HepG2 (cell line): ENCODE data around the gene SCARF1. TPM values are rescaled to one million over a fixed set of nuclear protein-coding genes. Genes with fewer than 3 reads are reported as not detected.

Source experiments
- ATAC-seq: fragments of 200-7000 bp; cut with Tn5 transposase; 3 replicates; pipeline ENCODE4 v1.9.1; 2020; ENCODE audit warnings: mild to moderate bottlenecking, moderate library complexity
- BruUV-seq: library from RNA; stranded (reverse); fragments of 400-500 nt; replicated peaks from 2 replicates; lab custom pipeline; 2021; lab: Mats Ljungman, UMichigan
- CTCF ChIA-PET: fragments of 300-600 bp; formaldehyde crosslinking; extraction: SDS; loops from one replicate; lab custom pipeline; 2021; ENCODE audit warnings: low total read pairs, inconsistent platforms, low intra/inter-chr PET ratio; lab: Yijun Ruan, JAX
- POLR2A ChIA-PET: fragments of 350-600 bp; sonication (Branson Sonifier 250); formaldehyde crosslinking; loops from one replicate; lab custom pipeline; 2020; ENCODE audit warnings: antibody characterized with exemption, inconsistent platforms; lab: Yijun Ruan, JAX
- DNase-seq: peaks from one replicate; pipeline ENCODE4 v3.0.0-alpha.2; 2015; ENCODE audit warnings: low spot score
- FAIRE-seq: peaks from 3 replicates; lab custom pipeline; 2011; peaks lifted over from hg19 to GRCh38; lab: Jason Lieb, UNC
- H2AFZ ChIP-seq: one replicate; pipeline ENCODE4 v1.6.1; 2011; ENCODE audit warnings: low read length, inconsistent platforms
- H3K27ac ChIP-seq: fragments of 300-600 bp; 3 replicates; pipeline ENCODE4 v1.8.0; 2011; ENCODE audit warnings: mixed run types, mild to moderate bottlenecking, mixed read lengths, low read length, inconsistent platforms; ENCODE audit not compliant: insufficient read depth; ENCODE audit errors: extremely low read length
- H3K27me3 ChIP-seq, 2 experiments: fragments of 200-600 bp in 1 of 2; 2 replicates in 1 of 2; 3 replicates in 1 of 2; pipeline versions ENCODE4 v1.6.0 to v1.8.0; 2011; ENCODE audit warnings: low read length in 2 of 2, mild to moderate bottlenecking in 2 of 2, moderate library complexity in 2 of 2, inconsistent platforms in 1 of 2; ENCODE audit not compliant: insufficient read depth in 2 of 2, control insufficient read depth in 1 of 2
- H3K36me3 ChIP-seq, 2 experiments: fragments of 200-600 bp in 1 of 2; replicated peaks in 1 of 2; 2 replicates in 1 of 2; 3 replicates in 1 of 2; pipeline versions ENCODE4 v1.5.1 to v1.8.0; 2011; ENCODE audit warnings: low read length in 2 of 2, inconsistent platforms in 1 of 2; ENCODE audit not compliant: insufficient read depth in 2 of 2, control insufficient read depth in 1 of 2
- H3K4me1 ChIP-seq: 2 replicates; pipeline ENCODE4 v1.5.1; 2012; ENCODE audit warnings: low read length, inconsistent platforms; ENCODE audit not compliant: insufficient read depth
- H3K4me2 ChIP-seq: 2 replicates; pipeline ENCODE4 v1.6.0; 2011; ENCODE audit warnings: low read depth, low read length, inconsistent platforms
- H3K4me3 ChIP-seq, 3 experiments: fragments of 200-600 bp in 1 of 3; sonication (generic), shearing (Covaris generic) in 1 of 3; replicated peaks in 1 of 3; 2 replicates each; pipeline ENCODE4 v1.5.1; 2011 to 2016; ENCODE audit warnings: low read length in 3 of 3, inconsistent platforms in 2 of 3, low read depth in 2 of 3, mild to moderate bottlenecking in 2 of 3, control low read depth in 1 of 3, mixed read lengths in 1 of 3; ENCODE audit not compliant: insufficient read depth in 1 of 3
- H3K79me2 ChIP-seq: one replicate; pipeline ENCODE4 v1.6.1; 2011; ENCODE audit warnings: low read length, inconsistent platforms; ENCODE audit not compliant: insufficient read depth
- H3K9ac ChIP-seq: 2 replicates; pipeline ENCODE4 v1.6.0; 2011; ENCODE audit warnings: mild to moderate bottlenecking, low read depth, low read length, inconsistent platforms; ENCODE audit not compliant: insufficient read depth
- H3K9me3 ChIP-seq: 2 replicates; pipeline ENCODE4 v1.5.1; 2012; ENCODE audit warnings: mild to moderate bottlenecking, low read length
- H4K20me1 ChIP-seq: 2 replicates; pipeline ENCODE4 v1.6.0; 2011; ENCODE audit warnings: inconsistent platforms, mild to moderate bottlenecking, low read length, moderate library complexity; ENCODE audit not compliant: insufficient read depth
- MED13 ChIP-seq: sonication (generic); formaldehyde crosslinking; IDR thresholded peaks from 2 replicates; pipeline ENCODE4 v1.5.0; 2020; ENCODE audit warnings: missing genetic modification reagents
- NONO ChIP-seq, 2 experiments: fragments of 450-650 bp in 1 of 2; sonication (generic) in 1 of 2; formaldehyde crosslinking in 1 of 2; IDR thresholded peaks in 1 of 2; conservative IDR thresholded peaks in 1 of 2; 2 replicates each; pipeline versions ENCODE4 v1.6.1 to v1.8.0; 2017 to 2022; ENCODE audit warnings: mild to moderate bottlenecking in 1 of 2, missing genetic modification reagents in 1 of 2, moderate library complexity in 1 of 2
- RELA ChIP-seq: sonication (generic); formaldehyde crosslinking; IDR thresholded peaks from 2 replicates; pipeline ENCODE4 v1.4.0; 2020; ENCODE audit warnings: missing genetic modification reagents
- TOE1 ChIP-seq: sonication (generic); formaldehyde crosslinking; IDR thresholded peaks from 2 replicates; pipeline ENCODE4 v1.4.0; 2020; ENCODE audit warnings: mild to moderate bottlenecking, missing genetic modification reagents
- ZFP1 ChIP-seq: IDR thresholded peaks from 2 replicates; pipeline ENCODE4 v1.6.1; 2016
- ZNF441 ChIP-seq: sonication (generic); formaldehyde crosslinking; IDR thresholded peaks from 2 replicates; pipeline ENCODE4 v1.7.0; 2021; ENCODE audit warnings: missing genetic modification reagents, borderline replicate concordance
- ZNF576 ChIP-seq: sonication (generic); formaldehyde crosslinking; IDR thresholded peaks from 2 replicates; pipeline ENCODE4 v1.4.0; 2020; ENCODE audit warnings: mild to moderate bottlenecking, missing genetic modification reagents
- ZNF720 ChIP-seq: sonication (generic); formaldehyde crosslinking; IDR thresholded peaks from 2 replicates; pipeline ENCODE4 v1.4.0; 2020; ENCODE audit warnings: missing genetic modification reagents
- ZNF770 ChIP-seq: sonication (generic); formaldehyde crosslinking; IDR thresholded peaks from 2 replicates; pipeline ENCODE4 v1.5.0; 2020; ENCODE audit warnings: mild to moderate bottlenecking, missing genetic modification reagents
- WGBS: methylation state at CpG from one replicate; pipeline ENCODE4 v1.1.6; 2017; ENCODE audit warnings: low lambda C conversion rate; 5-methylcytosine and 5-hydroxymethylcytosine counted together
- in situ Hi-C: cut with HindIII; loops from 2 replicates; pipeline ENCODE4 v1.10.0; 2017; ENCODE audit warnings: low pct_unique_long_range_greater_than_20kb; ENCODE audit not compliant: extremely low pct_ligation_motif_present
- intact Hi-C: fragments of 100-400 bp; cut with micrococcal nuclease; formaldehyde crosslinking; loops from one replicate; pipeline ENCODE4 v1.10.0; 2022; ENCODE audit not compliant: unreplicated experiment
- polyA plus RNA-seq, 8 experiments: library from polyadenylated mRNA; depleted of rRNA in 3 of 8; stranded (reverse) in 7 of 8; unstranded in 1 of 8; fragments of >200 nt; fragmentation: Illumina TruSeq in 4 of 8; extraction: Trizol in 4 of 8; gene quantifications; 2 replicates each; pipeline versions ENCODE4 v1.2.1 to v1.2.3, GENCODE V29; 2011 to 2016; ENCODE audit warnings: low read depth in 4 of 8, missing spikeins in 1 of 8, mixed read lengths in 1 of 8; ENCODE audit not compliant: insufficient read depth in 1 of 8
- total RNA-seq, 5 experiments: library from RNA; depleted of rRNA; stranded (reverse); fragments of >200 nt; fragmentation: Illumina TruSeq; extraction: Trizol; gene quantifications; 2 replicates each; pipeline ENCODE4 v1.2.3, GENCODE V29; 2016; ENCODE audit warnings: low read depth in 1 of 5
- TF ChIP-seq, protein P1 (sequence below): sonication (generic); formaldehyde crosslinking; IDR thresholded peaks from 2 replicates; pipeline ENCODE4 v1.8.1; 2022; ENCODE audit warnings: mild to moderate bottlenecking, missing genetic modification reagents
- TF ChIP-seq, protein P2 (sequence below): sonication (generic); IDR thresholded peaks from 2 replicates; pipeline ENCODE4 v1.6.1; 2016; ENCODE audit warnings: low read depth, borderline replicate concordance

Gene SCARF1
- total and polyA plus RNA-seq, 2 of the 13 experiments (the other 11 are each of a cell fraction or from before 2014, with no cell fraction given) = 0.24 to 0.71 TPM

- TF ChIP-seq MED13 (CRISPR knock-in tag) = no peak
- TF ChIP-seq, all 625 proteins: peak for 0
Measured at GRCh38 chr17:1626333-1626732, 19.2 kb downstream of the SCARF1 start (continued).

DNA sequence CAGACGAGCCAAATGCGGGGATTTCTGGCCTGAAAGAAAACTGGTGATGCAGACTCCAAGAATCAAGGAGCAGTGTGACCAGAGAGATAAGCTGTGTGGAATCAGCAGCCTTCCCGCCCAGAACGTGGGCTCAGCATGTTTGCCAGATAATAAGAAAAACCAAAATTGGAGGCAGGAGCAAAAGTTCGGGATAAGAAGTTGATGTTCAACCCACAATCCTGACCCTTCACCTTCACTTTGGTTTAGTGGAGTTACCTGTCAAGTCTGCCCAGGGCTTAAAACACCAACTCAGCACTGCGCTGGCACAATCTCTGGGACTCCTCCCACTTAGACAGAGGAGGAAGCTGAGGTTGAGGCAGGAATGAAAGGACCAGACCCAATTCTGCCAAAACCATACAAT, 20.0 kb downstream of the SCARF1 start:
- Histone ChIP-seq H2AFZ (no peak overlapping the region), H3K9ac (0 out of 2 replicates have a peak overlapping the region, but pooled peaks have one; percentile 23), H3K27ac (no peak overlapping the region), H3K27me3 (no peaks in the 10 kb centered on the region; a peak in 1 of 5 replicates), H3K36me3 (peaks cover 0 to 2% of the 10 kb centered on the region in 2 experiments; a peak in 1 of 5 replicates), H3K4me3 (no peak overlapping the region), H4K20me1 (no peaks in the 10 kb centered on the region), H3K79me2 (no peaks in the 10 kb centered on the region), H3K4me1 (peaks cover 56% of the 10 kb centered on the region), H3K4me2 (no peak overlapping the region), H3K9me3 (no peaks in the 10 kb centered on the region)
- no peak for DNase-seq
- ChIA-PET POLR2A (no interaction called here), CTCF (no interaction called here)
- in situ Hi-C loops = loop anchor here (5.0 kb wide), 1 partner anchor 48 kb away; no protein-coding TSS in a partner anchor
- no peak for TF ChIP-seq ZFP1
- TF ChIP-seq ZNF720 (CRISPR knock-in tag) = no peak
- no peak for TF ChIP-seq ZNF770 (CRISPR knock-in tag)
- TF ChIP-seq TOE1 (CRISPR knock-in tag) = no peak
- TF ChIP-seq, protein P1, sequence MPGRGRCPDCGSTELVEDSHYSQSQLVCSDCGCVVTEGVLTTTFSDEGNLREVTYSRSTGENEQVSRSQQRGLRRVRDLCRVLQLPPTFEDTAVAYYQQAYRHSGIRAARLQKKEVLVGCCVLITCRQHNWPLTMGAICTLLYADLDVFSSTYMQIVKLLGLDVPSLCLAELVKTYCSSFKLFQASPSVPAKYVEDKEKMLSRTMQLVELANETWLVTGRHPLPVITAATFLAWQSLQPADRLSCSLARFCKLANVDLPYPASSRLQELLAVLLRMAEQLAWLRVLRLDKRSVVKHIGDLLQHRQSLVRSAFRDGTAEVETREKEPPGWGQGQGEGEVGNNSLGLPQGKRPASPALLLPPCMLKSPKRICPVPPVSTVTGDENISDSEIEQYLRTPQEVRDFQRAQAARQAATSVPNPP (CRISPR knock-in tag) = no peak
- TF ChIP-seq ZNF441 (CRISPR knock-in tag) = no peak
- TF ChIP-seq, protein P2, sequence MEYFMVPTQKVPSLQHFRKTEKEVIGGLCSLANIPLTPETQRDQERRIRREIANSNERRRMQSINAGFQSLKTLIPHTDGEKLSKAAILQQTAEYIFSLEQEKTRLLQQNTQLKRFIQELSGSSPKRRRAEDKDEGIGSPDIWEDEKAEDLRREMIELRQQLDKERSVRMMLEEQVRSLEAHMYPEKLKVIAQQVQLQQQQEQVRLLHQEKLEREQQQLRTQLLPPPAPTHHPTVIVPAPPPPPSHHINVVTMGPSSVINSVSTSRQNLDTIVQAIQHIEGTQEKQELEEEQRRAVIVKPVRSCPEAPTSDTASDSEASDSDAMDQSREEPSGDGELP = no peak
- TF ChIP-seq ZNF576 = no peak
- TF ChIP-seq NONO (IDR thresholded peaks at IDR 0.05) = no peak
- TF ChIP-seq NONO (CRISPR knock-in tag; conservative IDR thresholded peaks at IDR 0.05) = no peak
- TF ChIP-seq RELA = no peak
- WGBS = 78% methylated on average over 6 of the region's 6 CpGs
- FAIRE-seq = no peak
- intact Hi-C loops = no loop called here
- ATAC-seq = no peak
- no TSS peak for BruUV-seq
